Neural cell (in vitro differentiated cells): ENCODE results near the gene ALDH1A3. TPM values are rescaled to one million over a fixed set of nuclear protein-coding genes. Genes with fewer than 3 reads are reported as not detected.

Experiments
- H2AFZ ChIP-seq: fragments of 200-600, 300-800 bp; sonication (generic), shearing (Covaris generic); 2 replicates; pipeline ENCODE4 v1.6.0; 2014; ENCODE audit warnings: low read depth, mild to moderate bottlenecking, antibody characterized with exemption, low read length, moderate library complexity
- H3F3A ChIP-seq: fragments of 200-600 bp; shearing (Covaris generic); 2 replicates; pipeline ENCODE4 v1.6.1; 2016; ENCODE audit warnings: mild to moderate bottlenecking, moderate library complexity, mixed read lengths, antibody characterized with exemption, low read length; ENCODE audit not compliant: insufficient read depth, poor library complexity, severe bottlenecking
- H3K27ac ChIP-seq: fragments of 200-600, 300-800 bp; sonication (generic), shearing (Covaris generic); 2 replicates; pipeline ENCODE4 v1.5.1; 2014; ENCODE audit warnings: mild to moderate bottlenecking, low read length, moderate library complexity
- H3K27me3 ChIP-seq: fragments of 300-800, 200-600 bp; sonication (generic), shearing (Covaris generic); 2 replicates; pipeline ENCODE4 v1.6.0; 2014; ENCODE audit warnings: mild to moderate bottlenecking, low read depth, low read length, moderate library complexity; ENCODE audit not compliant: insufficient read depth
- H3K36me3 ChIP-seq: fragments of 300-800, 200-600 bp; sonication (generic), shearing (Covaris generic); 2 replicates; pipeline ENCODE4 v1.5.1; 2014; ENCODE audit warnings: mild to moderate bottlenecking, antibody characterized with exemption, low read length, moderate library complexity; ENCODE audit not compliant: insufficient read depth
- H3K4me2 ChIP-seq: fragments of 300-800, 200-600 bp; sonication (generic), shearing (Covaris generic); 2 replicates; pipeline ENCODE4 v1.6.0; 2014; ENCODE audit warnings: mild to moderate bottlenecking, low read length
- H3K4me3 ChIP-seq: fragments of 300-800, 200-600 bp; sonication (generic), shearing (Covaris generic); 2 replicates; pipeline ENCODE4 v1.5.1; 2014; ENCODE audit warnings: mild to moderate bottlenecking, low read length, moderate library complexity
- H3K79me2 ChIP-seq: fragments of 200-600 bp; shearing (Covaris generic); replicated peaks from 2 replicates; pipeline ENCODE4 v1.6.0; 2014; ENCODE audit warnings: mild to moderate bottlenecking, low read length, moderate library complexity; ENCODE audit not compliant: insufficient read depth
- H3K9ac ChIP-seq: fragments of 300-800, 200-600 bp; sonication (generic), shearing (Covaris generic); 2 replicates; pipeline ENCODE4 v1.6.1; 2016; ENCODE audit warnings: mild to moderate bottlenecking, low read length, mixed read lengths
- H3K9me2 ChIP-seq: fragments of 200-600 bp; shearing (Covaris generic); 2 replicates; pipeline ENCODE4 v1.6.1; 2016; ENCODE audit warnings: mild to moderate bottlenecking, low read length, mixed read lengths; ENCODE audit not compliant: insufficient read depth
- H3K9me3 ChIP-seq: fragments of 200-600, 300-800 bp; sonication (generic), shearing (Covaris generic); 2 replicates; pipeline ENCODE4 v1.6.1; 2016; ENCODE audit warnings: mild to moderate bottlenecking, mixed run types, low read length, moderate library complexity, mixed read lengths
- H4K20me1 ChIP-seq: fragments of 200-600 bp; shearing (Covaris generic); 2 replicates; pipeline ENCODE4 v1.6.1; 2016; ENCODE audit warnings: mild to moderate bottlenecking, mixed run types; ENCODE audit not compliant: insufficient read depth
- EP300 ChIP-seq: fragments of 450-650 bp; conservative IDR thresholded peaks from 2 replicates; pipeline ENCODE4 v1.6.1; 2014; ENCODE audit warnings: antibody characterized with exemption, mild to moderate bottlenecking, moderate library complexity; ENCODE audit not compliant: poor library complexity, severe bottlenecking
- EZH2 ChIP-seq: fragments of 200-600, 300-800 bp; shearing (Covaris generic), sonication (generic); IDR thresholded peaks from 2 replicates; pipeline ENCODE4 v1.6.1; 2014; ENCODE audit warnings: antibody characterized with exemption, low read length, borderline replicate concordance, mild to moderate bottlenecking; ENCODE audit not compliant: insufficient read depth, poor library complexity, severe bottlenecking
- MXI1 ChIP-seq: fragments of 450-650 bp; conservative IDR thresholded peaks from 2 replicates; pipeline ENCODE4 v1.6.1; 2014; ENCODE audit warnings: antibody characterized with exemption, mild to moderate bottlenecking; ENCODE audit not compliant: poor library complexity, severe bottlenecking
- POLR2AphosphoS5 ChIP-seq: IDR thresholded peaks from 2 replicates; pipeline ENCODE4 v1.6.1; 2012
- RAD21 ChIP-seq: fragments of 450-650 bp; conservative IDR thresholded peaks from 2 replicates; pipeline ENCODE4 v1.6.1; 2014; ENCODE audit warnings: antibody characterized with exemption, mild to moderate bottlenecking, moderate library complexity
- SMC3 ChIP-seq: fragments of 450-650 bp; conservative IDR thresholded peaks from 2 replicates; pipeline ENCODE4 v1.6.1; 2014; ENCODE audit warnings: antibody characterized with exemption, mild to moderate bottlenecking, moderate library complexity; ENCODE audit not compliant: poor library complexity
- TAF1 ChIP-seq: IDR thresholded peaks from 2 replicates; pipeline ENCODE4 v1.6.1; 2012; ENCODE audit warnings: low read depth
- polyA plus RNA-seq: library from polyadenylated mRNA; depleted of rRNA; stranded (reverse); fragments of >200 nt; gene quantifications from 2 replicates; pipeline ENCODE4 v1.2.3, GENCODE V29; 2014
- TF ChIP-seq, protein P1 (sequence below): IDR thresholded peaks from 2 replicates; pipeline ENCODE4 v1.6.1; 2012; ENCODE audit warnings: borderline replicate concordance
- TF ChIP-seq, protein P2 (sequence below): fragments of 450-650 bp; IDR thresholded peaks from 2 replicates; pipeline ENCODE4 v1.5.1; 2014; ENCODE audit warnings: antibody characterized with exemption, mild to moderate bottlenecking, moderate library complexity; ENCODE audit not compliant: poor library complexity, severe bottlenecking

Gene ALDH1A3
- polyA plus RNA-seq, 1 donor from 2014 or later = 0.06 TPM

DNA sequence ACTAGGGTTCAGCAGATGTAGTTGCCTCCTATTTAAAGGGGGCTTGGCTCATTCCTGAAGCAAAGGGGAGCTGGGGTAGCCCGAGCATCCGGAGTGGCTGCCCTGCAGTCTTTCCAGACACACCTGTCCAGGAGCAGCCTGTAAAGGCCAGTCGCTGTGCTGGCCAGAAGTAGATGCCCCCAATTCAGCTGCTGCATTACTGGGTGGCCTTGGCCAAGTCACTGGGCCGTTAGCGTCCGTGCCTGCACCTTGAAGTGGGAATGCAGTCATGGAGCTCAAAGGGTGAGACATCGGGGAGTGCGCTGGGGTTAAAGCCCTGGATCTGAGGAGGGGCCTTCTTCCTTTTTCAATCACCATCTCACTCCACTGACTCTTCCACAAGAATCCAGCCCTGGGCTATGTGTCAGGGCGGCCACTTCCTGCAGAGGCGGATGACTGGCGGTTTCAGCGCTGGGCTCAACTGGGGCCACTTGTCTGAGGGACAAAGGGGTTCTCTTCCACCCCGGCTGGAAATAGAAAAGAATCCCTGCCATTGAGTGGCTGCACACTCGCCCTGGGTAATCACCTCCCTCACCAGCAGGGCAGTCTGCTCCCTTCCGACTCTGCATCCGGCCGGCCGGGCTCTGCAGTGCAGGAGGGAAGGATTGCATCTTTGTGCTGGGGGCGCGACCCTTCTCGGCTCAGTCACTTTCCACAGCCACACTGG, 11.8 kb downstream of the ALDH1A3 start:
- Histone ChIP-seq H3K9ac (no peak overlapping the region), H4K20me1 (no peaks in the 10 kb centered on the region), H3K9me2 (no peaks in the 10 kb centered on the region), H3K27ac (no peak overlapping the region), H2AFZ (no peak overlapping the region), H3K4me2 (no peak overlapping the region), H3K9me3 (no peaks in the 10 kb centered on the region), H3K79me2 (no peaks in the 10 kb centered on the region), H3K4me3 (no peak overlapping the region), H3K36me3 (no peaks in the 10 kb centered on the region), H3F3A (no peaks in the 10 kb centered on the region), H3K27me3 (no peaks in the 10 kb centered on the region)
- no peak for TF ChIP-seq TAF1
- TF ChIP-seq RAD21 = no peak
- no peak for TF ChIP-seq MXI1
- no peak for TF ChIP-seq POLR2AphosphoS5
- no peak for TF ChIP-seq SMC3
- TF ChIP-seq EZH2 = no peak
- TF ChIP-seq, protein P1, sequence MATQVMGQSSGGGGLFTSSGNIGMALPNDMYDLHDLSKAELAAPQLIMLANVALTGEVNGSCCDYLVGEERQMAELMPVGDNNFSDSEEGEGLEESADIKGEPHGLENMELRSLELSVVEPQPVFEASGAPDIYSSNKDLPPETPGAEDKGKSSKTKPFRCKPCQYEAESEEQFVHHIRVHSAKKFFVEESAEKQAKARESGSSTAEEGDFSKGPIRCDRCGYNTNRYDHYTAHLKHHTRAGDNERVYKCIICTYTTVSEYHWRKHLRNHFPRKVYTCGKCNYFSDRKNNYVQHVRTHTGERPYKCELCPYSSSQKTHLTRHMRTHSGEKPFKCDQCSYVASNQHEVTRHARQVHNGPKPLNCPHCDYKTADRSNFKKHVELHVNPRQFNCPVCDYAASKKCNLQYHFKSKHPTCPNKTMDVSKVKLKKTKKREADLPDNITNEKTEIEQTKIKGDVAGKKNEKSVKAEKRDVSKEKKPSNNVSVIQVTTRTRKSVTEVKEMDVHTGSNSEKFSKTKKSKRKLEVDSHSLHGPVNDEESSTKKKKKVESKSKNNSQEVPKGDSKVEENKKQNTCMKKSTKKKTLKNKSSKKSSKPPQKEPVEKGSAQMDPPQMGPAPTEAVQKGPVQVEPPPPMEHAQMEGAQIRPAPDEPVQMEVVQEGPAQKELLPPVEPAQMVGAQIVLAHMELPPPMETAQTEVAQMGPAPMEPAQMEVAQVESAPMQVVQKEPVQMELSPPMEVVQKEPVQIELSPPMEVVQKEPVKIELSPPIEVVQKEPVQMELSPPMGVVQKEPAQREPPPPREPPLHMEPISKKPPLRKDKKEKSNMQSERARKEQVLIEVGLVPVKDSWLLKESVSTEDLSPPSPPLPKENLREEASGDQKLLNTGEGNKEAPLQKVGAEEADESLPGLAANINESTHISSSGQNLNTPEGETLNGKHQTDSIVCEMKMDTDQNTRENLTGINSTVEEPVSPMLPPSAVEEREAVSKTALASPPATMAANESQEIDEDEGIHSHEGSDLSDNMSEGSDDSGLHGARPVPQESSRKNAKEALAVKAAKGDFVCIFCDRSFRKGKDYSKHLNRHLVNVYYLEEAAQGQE = no peak
- TF ChIP-seq, protein P2, sequence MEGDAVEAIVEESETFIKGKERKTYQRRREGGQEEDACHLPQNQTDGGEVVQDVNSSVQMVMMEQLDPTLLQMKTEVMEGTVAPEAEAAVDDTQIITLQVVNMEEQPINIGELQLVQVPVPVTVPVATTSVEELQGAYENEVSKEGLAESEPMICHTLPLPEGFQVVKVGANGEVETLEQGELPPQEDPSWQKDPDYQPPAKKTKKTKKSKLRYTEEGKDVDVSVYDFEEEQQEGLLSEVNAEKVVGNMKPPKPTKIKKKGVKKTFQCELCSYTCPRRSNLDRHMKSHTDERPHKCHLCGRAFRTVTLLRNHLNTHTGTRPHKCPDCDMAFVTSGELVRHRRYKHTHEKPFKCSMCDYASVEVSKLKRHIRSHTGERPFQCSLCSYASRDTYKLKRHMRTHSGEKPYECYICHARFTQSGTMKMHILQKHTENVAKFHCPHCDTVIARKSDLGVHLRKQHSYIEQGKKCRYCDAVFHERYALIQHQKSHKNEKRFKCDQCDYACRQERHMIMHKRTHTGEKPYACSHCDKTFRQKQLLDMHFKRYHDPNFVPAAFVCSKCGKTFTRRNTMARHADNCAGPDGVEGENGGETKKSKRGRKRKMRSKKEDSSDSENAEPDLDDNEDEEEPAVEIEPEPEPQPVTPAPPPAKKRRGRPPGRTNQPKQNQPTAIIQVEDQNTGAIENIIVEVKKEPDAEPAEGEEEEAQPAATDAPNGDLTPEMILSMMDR = no peak
- TF ChIP-seq EP300 = no peak

DNA sequence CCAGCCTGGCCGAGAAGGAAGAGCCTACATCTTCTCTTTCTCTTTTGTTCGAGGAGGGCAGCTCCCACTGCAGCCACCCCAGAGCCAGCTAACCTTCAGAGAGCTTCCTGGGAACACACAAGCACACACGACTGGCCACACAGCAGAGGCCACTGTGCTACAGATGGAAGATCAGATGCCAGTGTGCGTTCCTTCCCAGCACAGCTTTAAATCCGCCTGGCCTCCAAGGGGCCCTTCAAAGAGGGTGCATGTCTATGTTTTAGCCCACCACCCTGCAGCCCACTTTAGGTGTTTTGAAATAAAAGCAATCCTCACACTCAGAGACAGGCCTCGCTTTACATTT, 12.4 kb downstream of the ALDH1A3 start:
- Histone ChIP-seq H3K4me2 (no peak overlapping the region), H2AFZ (no peak overlapping the region)

More for the DNA sequence above, 12.4 kb downstream of the ALDH1A3 start:
- Histone ChIP-seq H3K9ac (no peak overlapping the region), H3F3A (no peaks in the 10 kb centered on the region), H3K36me3 (no peaks in the 10 kb centered on the region), H3K27ac (no peak overlapping the region), H3K79me2 (no peaks in the 10 kb centered on the region), H3K27me3 (no peaks in the 10 kb centered on the region), H3K9me2 (no peaks in the 10 kb centered on the region), H4K20me1 (no peaks in the 10 kb centered on the region), H3K4me3 (no peak overlapping the region), H3K9me3 (no peaks in the 10 kb centered on the region)
- TF ChIP-seq POLR2AphosphoS5 = no peak
- TF ChIP-seq, protein P2 = no peak
- TF ChIP-seq TAF1 = no peak
- no peak for TF ChIP-seq EP300
- TF ChIP-seq EZH2 = no peak
- TF ChIP-seq MXI1 = no peak
- TF ChIP-seq, protein P1 = no peak
- TF ChIP-seq SMC3 = no peak
